GM18517 (cell line): ENCODE results near the gene COTL1.
"Not testable (repeated sequence)": the region's sequence is repeated elsewhere in the genome, so short reads cannot be mapped to it uniquely, and the experiment has no call there.

ENCODE experiments used
- ATAC-seq: cut with Tn5 transposase; IDR thresholded peaks from one replicate; pipeline ENCODE4 v1.9.1; 2021; ENCODE audit warnings: mild to moderate bottlenecking, moderate library complexity; ENCODE audit not compliant: unreplicated experiment

Gene COTL1

GRCh38 chr16:84643674-84644073, 25.8 kb upstream of the COTL1 start:
- ATAC-seq, result no peak

GRCh38 chr16:84643180-84643583, 25.3 kb upstream of the COTL1 start:
- ATAC-seq, result no peak

- ATAC-seq, result no peak
Measured at GRCh38 chr16:84641643-84642358, 23.9 kb upstream of the COTL1 start.

- ATAC-seq, result no peak
Measured at GRCh38 chr16:84640145-84640544, 22.3 kb upstream of the COTL1 start.

- ATAC-seq, result no peak
Measured at GRCh38 chr16:84638231-84638806, 20.4 kb upstream of the COTL1 start.

GRCh38 chr16:84637709-84638108, 19.8 kb upstream of the COTL1 start:
- ATAC-seq, result no peak

GRCh38 chr16:84635702-84636101, 17.8 kb upstream of the COTL1 start:
- no peak for ATAC-seq

GRCh38 chr16:84633622-84634021, 15.7 kb upstream of the COTL1 start:
- no peak for ATAC-seq

- ATAC-seq, result not testable (repeated sequence)
Measured at GRCh38 chr16:84632862-84633261, 15.0 kb upstream of the COTL1 start.

- no peak for ATAC-seq
Measured at GRCh38 chr16:84631886-84632285, 14.0 kb upstream of the COTL1 start.

GRCh38 chr16:84631153-84631466, 13.2 kb upstream of the COTL1 start:
- no peak for ATAC-seq

GRCh38 chr16:84630446-84631152, 12.7 kb upstream of the COTL1 start:
- no peak for ATAC-seq

GRCh38 chr16:84630009-84630408, 12.1 kb upstream of the COTL1 start:
- no peak for ATAC-seq

- ATAC-seq, result no peak
Measured at GRCh38 chr16:84629580-84629979, 11.7 kb upstream of the COTL1 start.

GRCh38 chr16:84628226-84628731, 10.4 kb upstream of the COTL1 start:
- no peak for ATAC-seq

GRCh38 chr16:84625556-84625955, 7.7 kb upstream of the COTL1 start:
- no peak for ATAC-seq

GRCh38 chr16:84620913-84621312, 3.0 kb upstream of the COTL1 start:
- not testable (repeated sequence) for ATAC-seq

- ATAC-seq, result no peak
Measured at GRCh38 chr16:84618581-84619460, 943 bp upstream of the COTL1 start.

GRCh38 chr16:84617041-84617790, 662 bp downstream of the COTL1 start:
- ATAC-seq, result peak; percentile 29

- ATAC-seq, result no peak
Measured at GRCh38 chr16:84616515-84616914, 1.4 kb downstream of the COTL1 start.
